Activated CD8-positive, alpha-beta T cell treated with anti-CD3 and anti-CD28 coated beads for 36 hours (primary cell): ENCODE measurements around the gene LGALS7B. TPM values are rescaled to one million over a fixed set of nuclear protein-coding genes. Genes with fewer than 3 reads are reported as not detected.
"Not testable (repeated sequence)": the region's sequence is repeated elsewhere in the genome, so short reads cannot be mapped to it uniquely, and the experiment has no call there.

Experiments used
- ATAC-seq: fragments of 200-7000 bp; cut with Tn5 transposase; one replicate; pipeline ENCODE4 v1.10.0; 2021; ENCODE audit warnings: mild to moderate bottlenecking, moderate library complexity
- CTCF ChIA-PET: fragments of 350-600 bp; sonication (Branson Sonifier 250); formaldehyde crosslinking; loops from one replicate; lab custom pipeline; 2021; ENCODE audit warnings: antibody characterized with exemption; lab: Charles Lee
- POLR2A ChIA-PET: fragments of 350-600 bp; sonication (Branson Sonifier 250); formaldehyde crosslinking; loops from one replicate; lab custom pipeline; 2021; ENCODE audit warnings: antibody characterized with exemption; lab: Charles Lee
- DNase-seq: peaks from one replicate; pipeline ENCODE4 v3.0.0-alpha.2; 2020
- H3K27ac Mint-ChIP-seq: one replicate; pipeline ENCODE4 v1.8.0; 2021; ENCODE audit warnings: mild to moderate bottlenecking, mixed read lengths
- H3K27me3 Mint-ChIP-seq: one replicate; pipeline ENCODE4 v1.8.0; 2021; ENCODE audit warnings: mixed read lengths
- H3K36me3 Mint-ChIP-seq: one replicate; pipeline ENCODE4 v1.8.0; 2021; ENCODE audit warnings: low read depth, mixed read lengths
- H3K4me1 Mint-ChIP-seq: one replicate; pipeline ENCODE4 v1.8.0; 2021; ENCODE audit warnings: low read depth, mixed read lengths
- H3K4me3 Mint-ChIP-seq: one replicate; pipeline ENCODE4 v1.8.0; 2021; ENCODE audit warnings: mild to moderate bottlenecking, moderate library complexity, mixed read lengths
- H3K9me3 Mint-ChIP-seq: one replicate; pipeline ENCODE4 v1.8.0; 2021; ENCODE audit warnings: mixed read lengths
- CTCF ChIP-seq: fragments of 200-600 bp; IDR thresholded peaks from one replicate; pipeline ENCODE4 v1.8.0; 2022; ENCODE audit warnings: antibody characterized with exemption, mild to moderate bottlenecking
- intact Hi-C: fragments of 100-400 bp; cut with micrococcal nuclease; formaldehyde crosslinking; loops from one replicate; pipeline ENCODE4 v1.10.0; 2022
- total RNA-seq, 2 experiments: library from RNA; stranded (reverse); gene quantifications; one replicate each; pipeline ENCODE4 v1.2.3, GENCODE V29; 2021

Gene LGALS7B
- total RNA-seq, 2 experiments from 2014 or later, result not detected

- H3K27me3 Mint-ChIP-seq, result no peaks in the 10 kb centered on the region
- H3K4me1 Mint-ChIP-seq, result peaks cover 5% of the 10 kb centered on the region
- ATAC-seq, result no peak
- no peaks in the 10 kb centered on the region for H3K36me3 Mint-ChIP-seq
- H3K27ac Mint-ChIP-seq, result no peak within 1 kb of the TSS
- no peak for DNase-seq
- H3K9me3 Mint-ChIP-seq, result no peaks in the 10 kb centered on the region
- TF ChIP-seq CTCF, result no peak
- ChIA-PET CTCF (no interaction called here), POLR2A (no interaction called here)
- intact Hi-C loops, result no loop called here
- no peak within 1 kb of the TSS for H3K4me3 Mint-ChIP-seq
These were observed 15.4 kb upstream of the LGALS7B start, which contains the start of gene LGALS7 for GRCh38 chr19:38773469-38774177. Gene LGALS7 (minus strand): TSS chr19:38773517. CDS start chr19:38773492, 25 bp downstream.

- Mint-ChIP-seq H3K36me3 (no peaks in the 10 kb centered on the region), H3K9me3 (no peaks in the 10 kb centered on the region), H3K27ac (no peak overlapping the region), H3K4me3 (no peak overlapping the region), H3K27me3 (no peaks in the 10 kb centered on the region), H3K4me1 (peaks cover 3% of the 10 kb centered on the region)
- ChIA-PET POLR2A (interaction anchor here (0.9 kb wide), 1 partner anchor 371 kb away, joined by 3 read pairs; the partner anchor contains the start of gene FAM98C), CTCF (no interaction called here)
- DNase-seq (no peak), ATAC-seq (no peak)
- intact Hi-C loops, result no loop called here
- TF ChIP-seq CTCF, result no peak
These were observed 14.6 kb upstream of the LGALS7B start for GRCh38 chr19:38774181-38774950.

- no peak for DNase-seq
- Mint-ChIP-seq H3K36me3 (no peaks in the 10 kb centered on the region), H3K9me3 (no peaks in the 10 kb centered on the region), H3K4me1 (no peaks in the 10 kb centered on the region), H3K27me3 (no peaks in the 10 kb centered on the region), H3K27ac (no peak overlapping the region), H3K4me3 (no peak overlapping the region)
- CTCF ChIA-PET, result no interaction called here
- intact Hi-C loops, result no loop called here
- no peak for ATAC-seq
- POLR2A ChIA-PET, result no interaction called here
- TF ChIP-seq CTCF, result no peak
These were observed 10.3 kb upstream of the LGALS7B start for GRCh38 chr19:38778733-38779132.

DNA sequence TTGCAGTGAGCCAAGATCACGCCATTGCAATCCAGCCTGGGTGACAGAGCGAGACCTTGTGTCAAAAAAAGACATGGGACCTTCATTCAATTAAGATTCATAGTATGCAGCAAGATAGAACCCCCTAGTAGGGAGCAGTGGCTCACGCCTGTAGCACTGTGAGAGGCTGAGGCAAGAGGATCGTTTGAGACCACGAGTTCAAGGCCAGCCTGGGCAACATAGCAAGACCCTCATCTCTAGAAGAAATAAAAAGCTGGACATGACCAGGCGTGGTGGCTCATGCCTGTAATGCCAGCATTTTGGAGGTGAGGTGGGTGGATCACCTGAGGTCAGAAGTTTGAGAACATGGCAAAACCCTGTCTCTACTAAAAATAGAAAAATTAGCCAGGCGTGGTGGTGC is 8.6 kb upstream of the LGALS7B start:
- Mint-ChIP-seq H3K4me1 (no peaks in the 10 kb centered on the region), H3K36me3 (no peaks in the 10 kb centered on the region), H3K27me3 (no peaks in the 10 kb centered on the region), H3K27ac (no peak overlapping the region), H3K9me3 (no peaks in the 10 kb centered on the region), H3K4me3 (no peak overlapping the region)
- CTCF ChIA-PET, result no interaction called here
- POLR2A ChIA-PET, result no interaction called here
- intact Hi-C loops, result no loop called here
- DNase-seq (no peak), ATAC-seq (no peak)
- TF ChIP-seq CTCF, result no peak

DNA sequence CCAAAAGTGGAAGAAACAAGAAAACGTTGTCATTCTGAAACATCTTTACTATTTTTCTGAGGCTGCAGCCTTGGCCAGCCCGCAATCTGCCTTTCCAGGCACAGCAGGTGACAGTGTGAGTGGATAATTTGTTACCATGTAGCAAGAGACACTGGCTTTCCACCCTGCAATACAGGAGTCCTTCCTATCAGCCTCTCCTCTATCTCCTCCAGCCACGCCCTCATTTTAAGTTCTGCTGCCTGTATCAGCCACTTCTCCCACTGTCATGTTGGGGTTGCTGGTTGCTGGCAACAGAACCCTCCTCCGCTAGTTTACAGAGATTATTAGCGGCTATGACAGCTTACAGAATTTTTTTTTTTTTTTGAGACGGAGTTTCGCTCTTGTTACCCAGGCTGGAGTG is 7.9 kb upstream of the LGALS7B start:
- ChIA-PET CTCF (no interaction called here), POLR2A (no interaction called here)
- Mint-ChIP-seq H3K27me3 (no peaks in the 10 kb centered on the region), H3K4me3 (no peak overlapping the region), H3K36me3 (no peaks in the 10 kb centered on the region), H3K9me3 (no peaks in the 10 kb centered on the region), H3K4me1 (no peaks in the 10 kb centered on the region), H3K27ac (no peak overlapping the region)
- no peak for TF ChIP-seq CTCF
- intact Hi-C loops, result no loop called here
- ATAC-seq (no peak), DNase-seq (no peak)

- H3K36me3 Mint-ChIP-seq, CTCF ChIA-PET, H3K4me1 Mint-ChIP-seq, ATAC-seq, H3K27ac Mint-ChIP-seq, H3K27me3 Mint-ChIP-seq, intact Hi-C loops, H3K4me3 Mint-ChIP-seq, POLR2A ChIA-PET, DNase-seq, H3K9me3 Mint-ChIP-seq: not testable (repeated sequence)
These were observed 6.8 kb upstream of the LGALS7B start for GRCh38 chr19:38782212-38782611.
